Chondrocyte (in vitro differentiated cells): ENCODE data around the gene ZSCAN22. TPM values are rescaled to one million over a fixed set of nuclear protein-coding genes. Genes with fewer than 3 reads are reported as not detected.
A peak's percentile ranks its signal among the peaks of the same experiment; 100 is the strongest.

ENCODE experiments used
- DNase-seq: peaks from one replicate; pipeline ENCODE4 v3.0.0; 2021; ENCODE audit warnings: mixed read lengths, low spot score
- H3K27ac Mint-ChIP-seq: one replicate; pipeline ENCODE4 v1.8.0; 2021; ENCODE audit warnings: mild to moderate bottlenecking, moderate library complexity, mixed read lengths; ENCODE audit not compliant: unreplicated experiment
- H3K27me3 Mint-ChIP-seq: 2 replicates; pipeline ENCODE4 v1.8.0; 2021; ENCODE audit warnings: low read depth, mixed read lengths
- H3K36me3 Mint-ChIP-seq: 2 replicates; pipeline ENCODE4 v1.8.0; 2021; ENCODE audit warnings: low read depth, mixed read lengths
- H3K4me1 Mint-ChIP-seq: 2 replicates; pipeline ENCODE4 v1.8.0; 2021; ENCODE audit warnings: low read depth, mild to moderate bottlenecking, mixed read lengths
- H3K4me3 Mint-ChIP-seq: one replicate; pipeline ENCODE4 v1.8.0; 2021; ENCODE audit warnings: mild to moderate bottlenecking, moderate library complexity, mixed read lengths; ENCODE audit not compliant: unreplicated experiment
- H3K9me3 Mint-ChIP-seq: 2 replicates; pipeline ENCODE4 v1.8.0; 2021; ENCODE audit warnings: low read depth, mixed read lengths
- total RNA-seq: library from RNA; stranded (reverse); gene quantifications from 3 replicates; pipeline ENCODE4 v1.2.1, GENCODE V29; 2021
- TF ChIP-seq, protein P1 (sequence below): fragments of 200-600 bp; sonication (generic); IDR thresholded peaks from 2 replicates; pipeline ENCODE4 v1.5.0; 2021; ENCODE audit warnings: antibody characterized with exemption, mild to moderate bottlenecking, moderate library complexity

Gene ZSCAN22
- total RNA-seq, 1 donor from 2014 or later = 3.0 TPM

DNA sequence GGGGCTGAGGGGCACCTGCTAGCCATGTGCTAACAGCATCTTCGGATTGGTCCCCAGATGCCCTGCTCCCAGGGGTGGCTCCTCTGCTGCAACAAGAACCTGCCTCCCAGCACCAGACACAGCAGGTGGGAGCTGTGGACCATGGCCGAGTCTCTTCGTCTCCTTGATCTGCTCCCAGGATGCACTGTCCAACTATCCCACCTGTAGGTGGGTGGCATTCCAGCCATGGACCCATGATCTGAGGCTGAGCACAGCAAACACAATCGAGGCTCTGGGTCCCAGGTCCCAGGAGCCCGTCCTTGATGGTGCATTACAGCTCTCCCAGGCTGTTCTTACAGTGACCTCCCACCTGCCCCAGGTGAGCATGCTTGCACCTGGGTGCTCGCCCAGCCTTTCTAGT lies 52.5 kb downstream of the ZSCAN22 start:
- Mint-ChIP-seq H3K36me3 (no peaks in the 10 kb centered on the region), H3K9me3 (no peaks in the 10 kb centered on the region), H3K4me3 (peak overlapping the region; percentile 90), H3K27me3 (no peaks in the 10 kb centered on the region), H3K4me1 (peaks cover 22% of the 10 kb centered on the region), H3K27ac (no peak overlapping the region)
- no peak for DNase-seq
- TF ChIP-seq, protein P1, sequence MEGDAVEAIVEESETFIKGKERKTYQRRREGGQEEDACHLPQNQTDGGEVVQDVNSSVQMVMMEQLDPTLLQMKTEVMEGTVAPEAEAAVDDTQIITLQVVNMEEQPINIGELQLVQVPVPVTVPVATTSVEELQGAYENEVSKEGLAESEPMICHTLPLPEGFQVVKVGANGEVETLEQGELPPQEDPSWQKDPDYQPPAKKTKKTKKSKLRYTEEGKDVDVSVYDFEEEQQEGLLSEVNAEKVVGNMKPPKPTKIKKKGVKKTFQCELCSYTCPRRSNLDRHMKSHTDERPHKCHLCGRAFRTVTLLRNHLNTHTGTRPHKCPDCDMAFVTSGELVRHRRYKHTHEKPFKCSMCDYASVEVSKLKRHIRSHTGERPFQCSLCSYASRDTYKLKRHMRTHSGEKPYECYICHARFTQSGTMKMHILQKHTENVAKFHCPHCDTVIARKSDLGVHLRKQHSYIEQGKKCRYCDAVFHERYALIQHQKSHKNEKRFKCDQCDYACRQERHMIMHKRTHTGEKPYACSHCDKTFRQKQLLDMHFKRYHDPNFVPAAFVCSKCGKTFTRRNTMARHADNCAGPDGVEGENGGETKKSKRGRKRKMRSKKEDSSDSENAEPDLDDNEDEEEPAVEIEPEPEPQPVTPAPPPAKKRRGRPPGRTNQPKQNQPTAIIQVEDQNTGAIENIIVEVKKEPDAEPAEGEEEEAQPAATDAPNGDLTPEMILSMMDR = no peak

DNA sequence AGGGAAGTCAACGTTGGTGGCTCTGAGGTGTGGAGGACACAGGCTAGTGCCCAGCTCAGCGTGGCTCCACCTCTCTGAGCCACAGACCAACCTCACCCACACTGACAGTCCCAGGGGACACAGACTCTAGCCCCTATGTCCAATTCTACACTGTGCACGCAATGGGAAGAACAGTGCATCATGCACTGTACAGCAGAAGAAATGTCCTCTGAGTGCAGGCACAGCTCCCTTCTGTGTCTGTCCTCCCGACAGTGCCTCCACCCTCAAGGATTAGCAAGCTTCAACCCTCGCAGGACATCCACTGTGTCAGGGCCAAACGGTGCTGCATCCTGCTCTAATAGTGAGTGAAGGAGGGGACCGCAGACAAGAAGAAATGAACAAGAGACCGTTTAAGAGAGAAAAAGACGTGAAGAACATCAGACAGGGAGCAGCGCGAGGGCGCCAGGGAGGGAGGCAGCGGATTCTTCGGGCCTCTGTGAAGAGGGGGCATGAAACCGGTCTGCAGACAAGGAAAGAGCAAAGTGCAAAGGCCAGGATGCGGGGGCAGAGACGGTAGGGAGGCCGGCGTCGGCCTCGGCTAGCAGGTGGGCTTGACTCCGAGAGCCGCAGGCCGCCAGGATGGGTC lies 53.4 kb downstream of the ZSCAN22 start:
- peak overlapping the region; percentile 90 for H3K4me3 Mint-ChIP-seq
- H3K27ac Mint-ChIP-seq = peak overlapping the region; percentile 96
- no peaks in the 10 kb centered on the region for H3K36me3 Mint-ChIP-seq
- no peaks in the 10 kb centered on the region for H3K9me3 Mint-ChIP-seq
- no peaks in the 10 kb centered on the region for H3K27me3 Mint-ChIP-seq
- peak; percentile 59 for DNase-seq
- peaks cover 22% of the 10 kb centered on the region for H3K4me1 Mint-ChIP-seq
- TF ChIP-seq, protein P1 = no peak

DNA sequence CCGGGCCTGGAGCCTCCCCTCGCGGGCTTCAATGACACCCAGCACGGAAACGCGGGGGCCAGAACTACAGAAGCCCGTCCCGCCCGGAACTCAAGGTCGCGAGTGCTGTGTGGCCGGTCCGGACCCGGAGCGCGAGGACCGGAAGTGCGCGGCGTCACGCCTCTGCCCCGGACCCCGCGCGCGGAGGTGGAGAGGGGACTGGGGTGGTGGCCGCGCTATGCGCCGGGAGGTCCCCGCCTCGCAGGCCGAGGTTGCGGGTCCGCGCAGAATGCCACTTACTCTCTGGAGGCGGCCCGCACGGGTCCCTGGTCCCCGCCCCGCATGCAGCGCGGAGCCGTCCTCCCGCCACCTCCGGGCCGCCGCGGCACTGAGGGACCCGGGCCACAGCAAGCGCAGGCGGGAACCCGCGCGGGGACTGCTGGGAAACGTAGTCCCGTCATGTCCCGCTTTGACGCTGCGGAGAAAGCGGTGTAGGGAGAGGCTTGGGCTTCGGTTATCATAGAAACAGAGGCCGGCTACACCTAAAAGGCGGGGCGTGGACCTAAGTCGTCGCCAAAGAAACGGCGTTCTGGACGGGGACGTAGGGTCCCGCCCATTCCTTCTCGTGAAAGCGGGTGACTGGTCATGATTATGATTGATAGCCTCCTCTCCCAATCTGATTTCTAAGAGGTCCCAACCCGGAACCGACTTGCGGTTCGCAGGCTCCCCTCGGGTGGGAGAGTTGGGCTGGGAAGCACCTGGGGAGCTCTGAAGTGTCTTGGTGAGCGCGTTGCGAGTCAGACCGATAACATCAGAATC lies 54.1 kb downstream of the ZSCAN22 start, which contains the start of gene ZNF837:
ZNF837 (minus strand) TSS at position 369 of the 798 bp plus-strand sequence. CDS start 11,698 bp downstream, outside the sequence.
- TF ChIP-seq, protein P1 = peak; percentile 17
- H3K4me3 Mint-ChIP-seq = peak within 1 kb of the TSS; percentile 90
- no peaks in the 10 kb centered on the region for H3K27me3 Mint-ChIP-seq
- peak within 1 kb of the TSS; percentile 96 for H3K27ac Mint-ChIP-seq
- DNase-seq = peak; percentile 99
- no peaks in the 10 kb centered on the region for H3K9me3 Mint-ChIP-seq
- H3K36me3 Mint-ChIP-seq = no peaks in the 10 kb centered on the region
- peaks cover 28% of the 10 kb centered on the region for H3K4me1 Mint-ChIP-seq

DNA sequence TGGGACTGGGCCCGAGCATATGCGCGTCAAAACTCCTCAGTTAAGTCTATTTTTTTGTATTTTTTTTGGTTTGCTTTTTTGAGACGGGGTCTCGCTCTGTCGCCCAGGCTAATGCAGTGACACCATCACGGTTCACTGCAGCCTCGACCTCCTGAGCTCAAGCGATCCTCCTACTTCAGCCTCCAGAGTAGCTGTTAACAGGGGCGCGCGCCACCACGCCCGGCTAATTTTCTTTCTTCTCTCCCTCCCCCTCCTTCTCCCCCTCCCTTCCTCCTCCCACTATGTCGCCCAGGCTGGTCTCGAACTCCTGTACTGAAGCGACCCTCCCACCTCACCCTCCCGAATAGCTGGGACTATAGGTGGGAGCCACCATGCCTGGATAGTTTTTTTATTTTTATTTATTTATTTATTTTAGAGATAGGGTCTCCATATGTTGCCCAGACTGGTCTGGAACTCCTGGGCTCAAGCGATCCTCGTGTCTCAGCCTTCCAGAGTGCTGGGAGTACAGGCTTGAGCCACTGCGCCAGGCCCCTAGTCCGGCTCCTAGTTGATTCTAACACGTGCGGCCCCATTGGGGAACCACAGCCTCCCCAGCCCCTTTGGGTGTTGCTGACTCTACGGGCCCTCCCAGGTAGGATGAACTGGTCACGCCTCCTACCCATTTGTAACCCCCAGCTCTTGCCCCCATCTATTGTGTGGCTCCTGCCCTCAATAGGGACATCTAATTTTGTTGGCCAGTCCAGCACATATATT lies 54.8 kb downstream of the ZSCAN22 start:
- Mint-ChIP-seq H3K27me3 (no peaks in the 10 kb centered on the region), H3K36me3 (no peaks in the 10 kb centered on the region), H3K4me1 (peaks cover 31% of the 10 kb centered on the region), H3K4me3 (peak overlapping the region; percentile 90), H3K27ac (peak overlapping the region; percentile 96), H3K9me3 (no peaks in the 10 kb centered on the region)
- DNase-seq = no peak
- TF ChIP-seq, protein P1 = no peak
